22Rv1 (cell line): Measurements from ENCODE around the gene GPLD1.
A peak's percentile ranks its signal among the peaks of the same experiment; 100 is the strongest.

Experiments used
- H3K27ac ChIP-seq: fragments of 450-650 bp; 2 replicates; pipeline ENCODE4 v1.5.1; 2017
- ZFX ChIP-seq: fragments of 450-650 bp; IDR thresholded peaks from 2 replicates; pipeline ENCODE4 v1.6.1; 2017; ENCODE audit warnings: antibody characterized with exemption, borderline replicate concordance
- TF ChIP-seq, protein P1 (sequence below): fragments of 450-650 bp; IDR thresholded peaks from 2 replicates; pipeline ENCODE4 v1.5.1; 2017; ENCODE audit warnings: mild to moderate bottlenecking

The GPLD1 gene

GRCh38 chr6:24497254-24497970 lies 8.0 kb upstream of the GPLD1 start:
- H3K27ac ChIP-seq = no peak overlapping the region
- TF ChIP-seq, protein P1, sequence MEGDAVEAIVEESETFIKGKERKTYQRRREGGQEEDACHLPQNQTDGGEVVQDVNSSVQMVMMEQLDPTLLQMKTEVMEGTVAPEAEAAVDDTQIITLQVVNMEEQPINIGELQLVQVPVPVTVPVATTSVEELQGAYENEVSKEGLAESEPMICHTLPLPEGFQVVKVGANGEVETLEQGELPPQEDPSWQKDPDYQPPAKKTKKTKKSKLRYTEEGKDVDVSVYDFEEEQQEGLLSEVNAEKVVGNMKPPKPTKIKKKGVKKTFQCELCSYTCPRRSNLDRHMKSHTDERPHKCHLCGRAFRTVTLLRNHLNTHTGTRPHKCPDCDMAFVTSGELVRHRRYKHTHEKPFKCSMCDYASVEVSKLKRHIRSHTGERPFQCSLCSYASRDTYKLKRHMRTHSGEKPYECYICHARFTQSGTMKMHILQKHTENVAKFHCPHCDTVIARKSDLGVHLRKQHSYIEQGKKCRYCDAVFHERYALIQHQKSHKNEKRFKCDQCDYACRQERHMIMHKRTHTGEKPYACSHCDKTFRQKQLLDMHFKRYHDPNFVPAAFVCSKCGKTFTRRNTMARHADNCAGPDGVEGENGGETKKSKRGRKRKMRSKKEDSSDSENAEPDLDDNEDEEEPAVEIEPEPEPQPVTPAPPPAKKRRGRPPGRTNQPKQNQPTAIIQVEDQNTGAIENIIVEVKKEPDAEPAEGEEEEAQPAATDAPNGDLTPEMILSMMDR = no peak
- TF ChIP-seq ZFX = no peak

DNA sequence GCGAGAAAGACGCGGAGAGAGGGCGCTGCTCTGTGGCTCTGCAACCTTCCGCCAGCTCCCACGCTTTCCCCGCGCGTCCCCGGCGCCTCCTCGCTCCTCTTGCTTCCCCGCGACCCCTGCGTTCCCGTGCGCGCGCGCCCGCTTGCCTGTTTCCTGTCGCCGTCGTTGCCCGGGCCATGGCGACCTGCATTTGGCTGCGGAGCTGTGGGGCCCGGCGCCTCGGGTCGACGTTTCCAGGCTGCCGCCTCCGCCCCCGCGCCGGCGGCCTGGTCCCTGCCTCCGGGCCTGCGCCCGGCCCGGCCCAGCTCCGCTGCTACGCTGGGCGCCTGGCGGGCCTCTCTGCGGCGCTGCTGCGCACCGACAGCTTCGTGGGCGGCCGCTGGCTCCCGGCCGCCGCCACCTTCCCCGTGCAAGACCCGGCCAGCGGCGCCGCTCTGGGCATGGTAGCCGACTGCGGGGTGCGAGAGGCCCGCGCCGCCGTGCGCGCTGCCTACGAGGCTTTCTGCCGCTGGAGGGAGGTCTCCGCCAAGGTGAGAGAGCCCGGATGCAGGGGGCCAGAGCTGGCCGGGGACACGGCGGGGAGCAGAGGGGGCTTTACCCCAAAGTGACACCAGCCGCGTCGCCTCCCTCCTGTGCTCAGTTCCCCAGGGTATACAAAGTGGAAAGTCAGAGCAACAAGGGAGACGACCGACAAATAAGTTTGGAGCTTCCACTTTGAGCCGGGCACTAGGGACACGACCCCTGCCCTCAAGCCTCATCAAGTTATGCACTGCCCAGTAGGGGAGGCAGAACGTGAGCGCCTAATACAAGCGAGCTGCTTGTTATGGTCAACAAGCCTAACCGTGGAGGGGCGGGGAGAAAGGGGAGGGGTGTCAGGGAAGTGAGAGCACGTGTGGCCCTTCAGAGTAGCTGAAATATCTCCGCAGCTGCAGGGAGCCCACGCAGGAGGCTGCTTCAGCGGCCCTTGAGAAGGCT lies 5.7 kb upstream of the GPLD1 start, which contains the start of gene ALDH5A1:
Gene ALDH5A1 (plus strand): TSS at position 149 of the 975 bp plus-strand sequence. CDS start 28 bp downstream, at position 177.
- H3K27ac ChIP-seq = peak within 1 kb of the TSS; percentile 64
- TF ChIP-seq ZFX = no peak
- TF ChIP-seq, protein P1 = peak; percentile 73

DNA sequence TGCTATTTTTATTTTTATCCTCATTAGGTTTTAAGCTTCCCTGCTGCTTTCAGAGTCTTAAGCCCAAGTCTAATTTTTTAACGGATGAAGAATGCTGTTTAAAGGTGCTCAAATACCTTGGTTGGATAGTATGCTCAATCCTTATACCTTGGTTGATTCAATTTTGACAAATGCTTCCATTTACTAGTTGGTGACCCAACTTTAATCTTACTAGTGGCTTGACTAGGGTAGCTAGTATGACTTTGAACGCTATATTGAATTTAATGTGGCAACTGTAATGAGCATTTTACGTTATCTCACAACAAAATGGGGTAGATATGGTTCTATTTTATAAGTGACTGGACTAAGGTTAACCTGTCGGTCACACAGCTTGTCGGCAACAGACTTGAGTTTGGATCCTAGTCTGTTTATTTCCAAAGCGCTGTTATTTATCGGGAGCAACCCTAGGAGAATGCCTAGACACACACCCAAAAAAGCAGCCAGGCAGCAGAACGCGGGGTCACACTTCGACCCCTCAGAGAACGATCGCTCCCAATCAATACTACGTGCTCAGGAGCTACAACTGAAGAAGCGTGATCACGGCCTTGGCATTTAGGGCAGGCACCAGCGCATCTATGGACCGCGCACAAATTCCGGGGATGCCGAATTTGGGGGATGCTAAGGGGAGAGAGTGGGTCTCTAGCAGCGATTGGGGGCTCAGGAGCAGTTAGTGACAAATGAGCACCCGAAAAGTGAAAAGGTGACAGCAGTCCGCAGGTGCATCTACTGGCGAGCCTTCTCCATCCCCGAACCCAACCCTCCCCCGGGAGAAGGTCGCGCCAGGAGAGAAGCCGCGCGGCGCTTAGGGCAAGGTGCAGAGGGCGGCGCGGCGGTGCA lies 4.8 kb upstream of the GPLD1 start:
- H3K27ac ChIP-seq = peak overlapping the region; percentile 64
- TF ChIP-seq ZFX = no peak
- TF ChIP-seq, protein P1 = no peak

- no peak for TF ChIP-seq ZFX
- TF ChIP-seq, protein P1 = peak; percentile 36
- H3K27ac ChIP-seq = no peak overlapping the region
These were observed 3.1 kb upstream of the GPLD1 start for GRCh38 chr6:24492475-24492874.

GRCh38 chr6:24490948-24491347 lies 1.6 kb upstream of the GPLD1 start:
- H3K27ac ChIP-seq = no peak overlapping the region
- TF ChIP-seq, protein P1 = no peak
- no peak for TF ChIP-seq ZFX

DNA sequence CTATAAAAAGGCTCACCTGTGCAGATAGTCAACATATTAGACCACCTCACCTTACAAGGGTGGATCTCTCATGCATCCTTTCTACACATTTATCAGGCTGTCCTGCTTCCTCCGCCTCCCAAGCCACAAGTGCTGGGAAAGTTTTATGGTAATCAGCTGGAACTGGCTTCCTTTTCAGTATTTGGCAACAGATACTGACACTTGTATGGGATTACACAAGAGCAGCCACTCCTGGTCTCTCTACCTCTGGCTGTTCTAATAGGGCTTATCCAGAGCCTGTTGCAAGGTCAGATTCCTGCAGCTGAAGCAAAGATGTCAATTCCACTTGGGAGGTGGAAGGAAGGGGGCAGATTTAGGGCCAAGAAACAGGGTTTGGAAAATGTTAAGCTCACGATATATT lies 503 bp upstream of the GPLD1 start:
- no peak for TF ChIP-seq ZFX
- TF ChIP-seq, protein P1 = no peak
- H3K27ac ChIP-seq = peak overlapping the region; percentile 60
